NCI-H82 treated with DMSO at 0.1 percent for 48 hours (cell line): ENCODE data around the gene ETS2.

Source experiments
- DNase-seq: peaks from one replicate; lab custom pipeline; 2025; ENCODE audit not compliant: unreplicated experiment; lab: John Stamatoyannopoulos, UW

Gene ETS2

GRCh38 chr21:38858026-38858811 lies 52.5 kb downstream of the ETS2 start:
- DNase-seq = no peak

GRCh38 chr21:38858812-38859205 lies 53.1 kb downstream of the ETS2 start:
- no peak for DNase-seq

DNA sequence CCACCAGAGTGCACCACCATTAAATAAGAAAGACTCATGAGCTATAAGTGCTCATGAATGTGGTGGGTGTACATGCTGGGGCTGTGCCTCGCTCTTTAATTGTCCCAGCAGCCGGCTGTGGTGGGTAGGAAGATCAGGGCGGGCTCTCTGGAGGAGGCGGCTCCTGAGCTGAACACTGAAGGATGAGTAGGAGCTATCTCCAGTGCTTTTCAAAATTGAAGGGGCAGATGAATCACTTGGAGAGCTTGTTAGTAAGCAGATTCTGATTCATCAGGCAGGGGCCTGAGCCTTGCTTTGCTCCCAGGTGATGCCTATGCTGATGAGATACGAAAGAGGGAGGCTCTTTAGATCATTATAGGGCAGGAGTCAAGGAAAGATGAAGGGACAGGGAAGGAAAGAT lies 54.1 kb downstream of the ETS2 start:
- no peak for DNase-seq

DNA sequence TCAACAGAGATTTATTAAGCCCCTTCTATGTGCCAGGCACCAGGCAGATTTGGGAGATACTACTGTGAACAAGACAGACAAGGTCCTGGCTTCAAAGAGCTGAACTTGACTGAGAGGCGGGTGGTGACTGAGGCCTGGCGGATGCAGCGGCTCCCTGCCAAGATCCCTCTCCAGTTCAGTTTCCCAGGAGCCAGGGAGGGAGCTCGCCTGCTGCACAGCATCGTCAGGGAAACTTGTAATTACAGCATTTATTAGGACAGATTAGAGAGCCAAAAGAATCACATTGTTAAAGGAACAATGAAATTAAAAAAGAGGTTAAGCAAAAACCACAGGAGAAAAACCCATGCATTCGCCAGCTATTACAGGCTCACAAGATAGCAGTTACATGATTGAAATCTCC lies 55.3 kb downstream of the ETS2 start:
- no peak for DNase-seq

- no peak for DNase-seq
Measured at GRCh38 chr21:38861989-38862683, 56.4 kb downstream of the ETS2 start.

- no peak for DNase-seq
Measured at GRCh38 chr21:38863291-38863690, 57.6 kb downstream of the ETS2 start.

DNA sequence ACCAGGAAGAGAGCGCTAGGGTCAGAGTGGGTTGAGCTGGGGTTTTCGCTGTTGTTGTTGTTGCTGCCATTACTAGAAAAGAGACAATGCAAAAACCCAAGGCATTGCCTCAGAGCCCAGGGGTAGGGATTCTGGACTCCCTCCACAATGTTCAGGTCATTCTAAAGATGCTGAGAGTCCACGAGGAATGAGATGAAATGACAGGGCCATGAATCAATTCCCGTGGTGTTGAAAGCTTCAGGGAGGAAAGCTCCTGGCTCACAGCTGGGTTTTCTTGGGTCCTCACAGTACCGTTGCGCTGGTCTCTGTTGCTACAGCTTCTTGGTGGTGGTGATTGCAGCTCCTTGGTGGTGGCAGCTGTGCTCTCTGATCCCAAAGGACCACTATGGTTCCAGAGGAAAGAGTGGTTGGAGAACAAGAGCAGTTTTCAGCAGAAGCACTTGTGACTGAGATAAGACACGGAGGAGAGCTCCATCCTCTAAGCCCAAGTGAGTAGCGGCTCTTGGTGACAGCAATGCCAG lies 58.2 kb downstream of the ETS2 start:
- no peak for DNase-seq

DNA sequence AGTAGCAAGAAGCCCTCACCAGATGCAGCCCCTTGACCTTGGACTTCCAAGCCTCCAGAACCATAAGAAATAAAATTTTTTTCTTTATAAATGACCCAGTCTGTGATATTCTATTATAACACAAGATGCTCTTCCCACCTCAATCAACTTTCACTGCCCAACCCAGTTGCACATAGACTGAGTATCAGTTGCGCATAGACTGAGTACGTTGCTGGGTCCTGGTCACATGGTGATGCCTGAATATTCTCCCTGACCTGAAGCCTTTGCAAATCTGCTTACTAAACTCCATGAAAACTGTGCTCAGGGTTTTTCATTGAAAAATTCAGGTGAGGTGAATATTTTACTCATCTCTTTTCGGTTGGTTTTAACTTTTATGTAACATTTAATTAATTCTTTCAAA lies 59.2 kb downstream of the ETS2 start:
- DNase-seq = no peak

DNA sequence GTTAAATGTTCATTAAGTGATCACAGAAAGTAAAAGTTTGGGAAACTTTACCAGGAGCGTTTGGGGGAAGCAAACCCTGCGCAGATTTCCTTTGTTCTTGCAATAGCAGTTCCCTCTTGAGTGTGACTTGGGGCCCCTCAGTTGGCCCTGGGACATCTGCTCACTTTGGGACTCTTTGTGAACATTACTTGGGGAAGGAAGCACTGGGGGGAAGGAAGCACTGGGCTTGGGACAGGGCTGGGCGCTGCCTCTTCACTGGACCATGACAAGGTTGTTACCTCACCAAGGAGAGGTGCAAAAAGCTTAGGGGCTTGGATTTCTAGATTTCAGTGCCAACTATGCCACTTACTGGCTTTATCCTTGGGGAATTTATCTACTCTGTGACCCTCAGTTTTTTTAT lies 63.5 kb downstream of the ETS2 start:
- DNase-seq = no peak

GRCh38 chr21:38869946-38870345 lies 64.2 kb downstream of the ETS2 start:
- no peak for DNase-seq
